Femur (tissue), 1 donor: ENCODE results near the gene INSIG2.

ENCODE experiments used
- DNase-seq: peaks from one replicate; pipeline ENCODE4 v3.0.0-alpha.2; 2017

Gene INSIG2

GRCh38 chr2:118131771-118132170, 43.5 kb downstream of the INSIG2 start:
- no peak for DNase-seq

GRCh38 chr2:118133916-118134315, 45.6 kb downstream of the INSIG2 start:
- DNase-seq = no peak

GRCh38 chr2:118134650-118135049, 46.4 kb downstream of the INSIG2 start:
- no peak for DNase-seq

- no peak for DNase-seq
Measured at GRCh38 chr2:118145207-118145606, 56.9 kb downstream of the INSIG2 start.

GRCh38 chr2:118145806-118146205, 57.5 kb downstream of the INSIG2 start:
- no peak for DNase-seq

GRCh38 chr2:118146315-118147283, 58.3 kb downstream of the INSIG2 start:
- no peak for DNase-seq

- DNase-seq = no peak
Measured at GRCh38 chr2:118148133-118148532, 59.9 kb downstream of the INSIG2 start.

GRCh38 chr2:118148809-118149208, 60.5 kb downstream of the INSIG2 start:
- DNase-seq = no peak

- no peak for DNase-seq
Measured at GRCh38 chr2:118150294-118150693, 62.0 kb downstream of the INSIG2 start.

- no peak for DNase-seq
Measured at GRCh38 chr2:118151831-118152230, 63.6 kb downstream of the INSIG2 start.

- DNase-seq = no peak
Measured at GRCh38 chr2:118153433-118153832, 65.2 kb downstream of the INSIG2 start.

GRCh38 chr2:118154176-118154575, 65.9 kb downstream of the INSIG2 start:
- no peak for DNase-seq
